Measurements from ENCODE around the gene PTX4. TPM values are rescaled to one million over a fixed set of nuclear protein-coding genes. Genes with fewer than 3 reads are reported as not detected.

PTX4 gene
- total RNA-seq, 1 donor from 2014 or later = not detected

DNA sequence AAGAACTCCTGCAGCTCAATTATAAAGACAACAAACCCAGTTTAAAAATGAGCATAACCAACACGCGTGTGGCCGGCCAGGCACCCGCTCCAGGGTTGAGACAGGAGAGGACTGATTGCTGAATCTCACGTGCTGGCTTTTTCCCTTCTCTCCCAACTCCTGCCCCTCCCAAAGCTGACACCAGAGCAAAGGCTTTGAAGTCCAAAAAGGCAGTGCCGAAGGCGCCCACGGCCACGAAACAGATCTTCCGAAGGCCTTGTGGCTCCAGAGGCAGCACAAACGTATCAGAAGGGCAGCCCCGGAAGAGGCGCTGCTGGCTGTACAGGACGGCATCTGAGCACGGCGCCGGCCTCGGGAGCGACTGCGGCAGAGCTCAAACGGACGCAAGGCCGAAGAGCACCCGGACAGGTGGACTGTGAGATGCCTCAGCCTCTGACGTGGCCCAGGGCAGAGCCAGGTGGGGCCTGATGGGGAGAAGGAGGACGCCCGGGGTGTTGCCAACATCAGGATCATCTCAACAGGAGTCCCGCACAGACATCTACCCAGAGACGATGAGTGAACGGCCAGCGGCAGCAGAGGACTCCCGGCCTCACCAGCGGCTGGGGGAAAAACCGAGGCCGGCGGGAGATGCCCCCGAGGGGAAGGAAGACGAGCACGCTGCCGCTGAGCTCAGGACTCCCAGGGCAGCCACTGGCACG, 24.4 kb downstream of the PTX4 start:
- H3K4me3 ChIP-seq = no peak overlapping the region
- TF ChIP-seq, protein P1, sequence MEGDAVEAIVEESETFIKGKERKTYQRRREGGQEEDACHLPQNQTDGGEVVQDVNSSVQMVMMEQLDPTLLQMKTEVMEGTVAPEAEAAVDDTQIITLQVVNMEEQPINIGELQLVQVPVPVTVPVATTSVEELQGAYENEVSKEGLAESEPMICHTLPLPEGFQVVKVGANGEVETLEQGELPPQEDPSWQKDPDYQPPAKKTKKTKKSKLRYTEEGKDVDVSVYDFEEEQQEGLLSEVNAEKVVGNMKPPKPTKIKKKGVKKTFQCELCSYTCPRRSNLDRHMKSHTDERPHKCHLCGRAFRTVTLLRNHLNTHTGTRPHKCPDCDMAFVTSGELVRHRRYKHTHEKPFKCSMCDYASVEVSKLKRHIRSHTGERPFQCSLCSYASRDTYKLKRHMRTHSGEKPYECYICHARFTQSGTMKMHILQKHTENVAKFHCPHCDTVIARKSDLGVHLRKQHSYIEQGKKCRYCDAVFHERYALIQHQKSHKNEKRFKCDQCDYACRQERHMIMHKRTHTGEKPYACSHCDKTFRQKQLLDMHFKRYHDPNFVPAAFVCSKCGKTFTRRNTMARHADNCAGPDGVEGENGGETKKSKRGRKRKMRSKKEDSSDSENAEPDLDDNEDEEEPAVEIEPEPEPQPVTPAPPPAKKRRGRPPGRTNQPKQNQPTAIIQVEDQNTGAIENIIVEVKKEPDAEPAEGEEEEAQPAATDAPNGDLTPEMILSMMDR (IDR thresholded peaks at IDR 0.05) = no peak
- TF ChIP-seq POLR2AphosphoS5 (IDR thresholded peaks at IDR 0.05; ENCODE audit: insufficient read depth in 1 of 2, low read depth in 1 of 2) = no peak
- no peak for TF ChIP-seq POLR2A (IDR thresholded peaks at IDR 0.05)
- no peak for DNase-seq (ENCODE audit: extremely low spot score in 2 of 2)
- no peaks in the 10 kb centered on the region for H3K27me3 ChIP-seq
- peaks cover 0 to 20% of the 10 kb centered on the region in 2 donors for H3K36me3 ChIP-seq
- H3K9me3 ChIP-seq = no peaks in the 10 kb centered on the region
- H3K4me1 ChIP-seq = no peaks in the 10 kb centered on the region
- intact Hi-C loops (cut with DNase I) = no loop called here
- no peak overlapping the region for H3K27ac ChIP-seq

DNA sequence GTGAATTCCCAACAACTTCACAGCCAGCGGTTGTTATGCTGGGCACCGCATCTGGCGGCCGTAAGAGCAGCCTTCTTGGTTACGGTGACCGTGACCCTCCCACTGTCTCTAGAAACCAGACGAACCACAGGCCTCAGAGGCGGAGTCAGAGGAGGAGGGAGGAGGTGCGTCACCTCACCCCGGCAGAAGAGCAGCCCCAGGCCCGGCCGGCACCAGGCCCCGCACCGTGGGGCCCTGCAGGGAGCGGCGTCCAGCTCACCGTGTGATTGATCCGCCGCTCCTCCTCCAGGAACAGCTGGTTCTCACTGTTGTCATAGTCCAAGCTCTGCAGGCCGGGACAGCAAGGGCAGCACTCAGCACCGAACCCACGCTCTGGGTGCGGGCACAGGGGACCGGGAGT, 27.6 kb downstream of the PTX4 start:
- no peak for DNase-seq (ENCODE audit: extremely low spot score in 2 of 2)
- H3K4me3 ChIP-seq = no peak overlapping the region
- H3K9me3 ChIP-seq = no peaks in the 10 kb centered on the region
- intact Hi-C loops (cut with DNase I) = no loop called here
- no peaks in the 10 kb centered on the region for H3K27me3 ChIP-seq
- H3K36me3 ChIP-seq = peaks cover 0 to 40% of the 10 kb centered on the region in 2 donors
- TF ChIP-seq, protein P1 (IDR thresholded peaks at IDR 0.05) = no peak
- TF ChIP-seq POLR2AphosphoS5 (IDR thresholded peaks at IDR 0.05; ENCODE audit: insufficient read depth in 1 of 2, low read depth in 1 of 2) = peak in 1 of 2 donors; percentile 20
- H3K4me1 ChIP-seq = no peaks in the 10 kb centered on the region
- H3K27ac ChIP-seq = no peak overlapping the region

DNA sequence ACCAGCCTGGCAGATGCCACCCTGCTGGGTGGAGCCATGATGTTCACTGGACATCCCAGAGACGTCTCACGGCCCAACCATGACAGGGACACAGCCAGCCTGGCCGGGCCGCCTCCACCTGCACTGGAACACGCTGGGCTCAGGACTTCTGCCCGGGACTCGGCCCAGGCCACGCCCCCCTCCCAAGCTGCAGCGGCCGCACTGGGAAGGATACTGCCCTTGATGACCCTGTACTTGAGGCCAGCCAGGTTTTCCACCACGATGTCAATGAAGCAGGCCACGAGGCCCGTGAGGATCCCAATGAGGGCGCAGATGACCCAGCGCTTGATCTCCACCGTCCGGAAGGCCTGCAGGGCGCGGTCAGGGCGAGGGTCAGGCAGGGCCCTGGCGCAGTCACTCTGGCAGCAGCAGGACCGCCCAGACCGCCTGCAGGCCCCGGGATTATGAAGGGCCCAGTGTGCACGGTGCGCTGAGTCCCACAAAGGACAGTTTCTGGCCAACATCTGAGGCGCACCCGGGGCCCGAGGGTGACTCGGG, 28.1 kb downstream of the PTX4 start:
- intact Hi-C loops (cut with DNase I) = no loop called here
- H3K27ac ChIP-seq = no peak overlapping the region
- no peak for DNase-seq (ENCODE audit: extremely low spot score in 2 of 2)
- no peaks in the 10 kb centered on the region for H3K9me3 ChIP-seq
- H3K36me3 ChIP-seq = peaks cover 0 to 44% of the 10 kb centered on the region in 2 donors
- H3K4me3 ChIP-seq = no peak overlapping the region
- H3K4me1 ChIP-seq = no peaks in the 10 kb centered on the region
- H3K27me3 ChIP-seq = no peaks in the 10 kb centered on the region
- TF ChIP-seq POLR2AphosphoS5 (IDR thresholded peaks at IDR 0.05; ENCODE audit: insufficient read depth in 1 of 2, low read depth in 1 of 2) (no peak), POLR2A (IDR thresholded peaks at IDR 0.05) (no peak)
- TF ChIP-seq, protein P1 (IDR thresholded peaks at IDR 0.05) = no peak

DNA sequence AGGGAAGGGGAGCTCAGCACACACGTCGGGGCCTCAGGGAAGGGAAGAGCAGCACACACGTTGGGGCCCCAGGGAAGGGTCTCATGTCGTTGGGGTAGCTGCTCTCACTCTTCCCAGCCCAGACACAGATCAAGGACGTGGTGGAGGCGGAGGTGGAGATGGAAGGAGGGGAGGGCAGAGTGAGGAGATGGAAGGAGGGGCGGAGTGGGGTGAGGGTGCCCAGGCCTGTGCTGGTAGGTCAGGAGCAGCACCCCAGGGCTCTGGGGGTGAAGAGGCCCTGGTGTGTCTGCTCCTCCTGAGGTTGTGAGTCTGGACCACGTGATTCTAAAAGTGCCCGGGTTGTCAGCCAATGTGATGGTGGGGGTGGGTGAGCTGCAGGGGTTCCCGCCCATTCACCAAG, 28.8 kb downstream of the PTX4 start:
- intact Hi-C loops (cut with DNase I) = no loop called here
- Histone ChIP-seq H3K36me3 (peaks cover 0 to 51% of the 10 kb centered on the region in 2 donors), H3K4me1 (no peaks in the 10 kb centered on the region), H3K27ac (no peak overlapping the region), H3K4me3 (no peak overlapping the region), H3K9me3 (no peaks in the 10 kb centered on the region), H3K27me3 (no peaks in the 10 kb centered on the region)
- no peak for TF ChIP-seq POLR2AphosphoS5 (IDR thresholded peaks at IDR 0.05; ENCODE audit: insufficient read depth in 1 of 2, low read depth in 1 of 2)
- TF ChIP-seq POLR2A (IDR thresholded peaks at IDR 0.05) = no peak
- TF ChIP-seq, protein P1 (IDR thresholded peaks at IDR 0.05) = no peak
- no peak for DNase-seq (ENCODE audit: extremely low spot score in 2 of 2)

DNA sequence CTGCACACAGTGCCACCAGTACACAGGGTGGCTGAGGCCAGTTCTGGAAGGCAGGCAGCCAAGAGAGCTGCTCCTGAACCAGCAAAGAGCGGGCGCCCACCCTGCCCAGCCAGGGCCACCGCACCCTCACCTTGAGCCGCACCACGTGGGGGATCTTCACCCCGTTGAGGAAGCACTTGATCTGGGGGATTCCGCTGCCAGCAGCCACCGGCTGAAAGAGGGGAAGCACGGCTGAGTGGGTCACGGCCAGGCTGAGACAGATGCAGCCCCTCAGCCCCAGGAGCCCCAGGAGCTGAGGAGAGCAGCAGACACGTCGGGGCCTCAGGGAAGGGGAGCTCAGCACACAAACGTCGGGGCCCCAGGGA, 29.8 kb downstream of the PTX4 start:
- Histone ChIP-seq H3K27ac (no peak overlapping the region), H3K36me3 (peaks cover 0 to 53% of the 10 kb centered on the region in 2 donors), H3K4me1 (no peaks in the 10 kb centered on the region), H3K27me3 (no peaks in the 10 kb centered on the region), H3K9me3 (no peaks in the 10 kb centered on the region), H3K4me3 (no peak overlapping the region)
- intact Hi-C loops (cut with DNase I) = no loop called here
- TF ChIP-seq POLR2A (IDR thresholded peaks at IDR 0.05) (no peak), POLR2AphosphoS5 (IDR thresholded peaks at IDR 0.05; ENCODE audit: insufficient read depth in 1 of 2, low read depth in 1 of 2) (no peak)
- TF ChIP-seq, protein P1 (IDR thresholded peaks at IDR 0.05) = no peak
- DNase-seq (ENCODE audit: extremely low spot score in 2 of 2) = no peak
